HepG2 (cell line): ENCODE measurements around the gene SEPTIN2. TPM values are rescaled to one million over a fixed set of nuclear protein-coding genes. Genes with fewer than 3 reads are reported as not detected.

Experiments
- ATAC-seq: fragments of 200-7000 bp; cut with Tn5 transposase; 3 replicates; pipeline ENCODE4 v1.9.1; 2020; ENCODE audit warnings: mild to moderate bottlenecking, moderate library complexity
- BruUV-seq: library from RNA; stranded (reverse); fragments of 400-500 nt; replicated peaks from 2 replicates; lab custom pipeline; 2021; lab: Mats Ljungman, UMichigan
- CTCF ChIA-PET: fragments of 300-600 bp; formaldehyde crosslinking; extraction: SDS; loops from one replicate; lab custom pipeline; 2021; ENCODE audit warnings: low total read pairs, inconsistent platforms, low intra/inter-chr PET ratio; lab: Yijun Ruan, JAX
- POLR2A ChIA-PET: fragments of 350-600 bp; sonication (Branson Sonifier 250); formaldehyde crosslinking; loops from one replicate; lab custom pipeline; 2020; ENCODE audit warnings: antibody characterized with exemption, inconsistent platforms; lab: Yijun Ruan, JAX
- DNase-seq: peaks from one replicate; pipeline ENCODE4 v3.0.0-alpha.2; 2015; ENCODE audit warnings: low spot score
- FAIRE-seq: peaks from 3 replicates; lab custom pipeline; 2011; peaks lifted over from hg19 to GRCh38; lab: Jason Lieb, UNC
- H2AFZ ChIP-seq: one replicate; pipeline ENCODE4 v1.6.1; 2011; ENCODE audit warnings: low read length, inconsistent platforms
- H3K27ac ChIP-seq: fragments of 300-600 bp; 3 replicates; pipeline ENCODE4 v1.8.0; 2011; ENCODE audit warnings: mixed run types, mild to moderate bottlenecking, mixed read lengths, low read length, inconsistent platforms; ENCODE audit not compliant: insufficient read depth; ENCODE audit errors: extremely low read length
- H3K27me3 ChIP-seq, 2 experiments: fragments of 200-600 bp in 1 of 2; 2 replicates in 1 of 2; 3 replicates in 1 of 2; pipeline versions ENCODE4 v1.6.0 to v1.8.0; 2011; ENCODE audit warnings: low read length in 2 of 2, mild to moderate bottlenecking in 2 of 2, moderate library complexity in 2 of 2, inconsistent platforms in 1 of 2; ENCODE audit not compliant: insufficient read depth in 2 of 2, control insufficient read depth in 1 of 2
- H3K36me3 ChIP-seq, 2 experiments: fragments of 200-600 bp in 1 of 2; replicated peaks in 1 of 2; 2 replicates in 1 of 2; 3 replicates in 1 of 2; pipeline versions ENCODE4 v1.5.1 to v1.8.0; 2011; ENCODE audit warnings: low read length in 2 of 2, inconsistent platforms in 1 of 2; ENCODE audit not compliant: insufficient read depth in 2 of 2, control insufficient read depth in 1 of 2
- H3K4me1 ChIP-seq: 2 replicates; pipeline ENCODE4 v1.5.1; 2012; ENCODE audit warnings: low read length, inconsistent platforms; ENCODE audit not compliant: insufficient read depth
- H3K4me2 ChIP-seq: 2 replicates; pipeline ENCODE4 v1.6.0; 2011; ENCODE audit warnings: low read depth, low read length, inconsistent platforms
- H3K4me3 ChIP-seq, 3 experiments: fragments of 200-600 bp in 1 of 3; sonication (generic), shearing (Covaris generic) in 1 of 3; replicated peaks in 1 of 3; 2 replicates each; pipeline ENCODE4 v1.5.1; 2011 to 2016; ENCODE audit warnings: low read length in 3 of 3, inconsistent platforms in 2 of 3, low read depth in 2 of 3, mild to moderate bottlenecking in 2 of 3, control low read depth in 1 of 3, mixed read lengths in 1 of 3; ENCODE audit not compliant: insufficient read depth in 1 of 3
- H3K79me2 ChIP-seq: one replicate; pipeline ENCODE4 v1.6.1; 2011; ENCODE audit warnings: low read length, inconsistent platforms; ENCODE audit not compliant: insufficient read depth
- H3K9ac ChIP-seq: 2 replicates; pipeline ENCODE4 v1.6.0; 2011; ENCODE audit warnings: mild to moderate bottlenecking, low read depth, low read length, inconsistent platforms; ENCODE audit not compliant: insufficient read depth
- H3K9me3 ChIP-seq: 2 replicates; pipeline ENCODE4 v1.5.1; 2012; ENCODE audit warnings: mild to moderate bottlenecking, low read length
- H4K20me1 ChIP-seq: 2 replicates; pipeline ENCODE4 v1.6.0; 2011; ENCODE audit warnings: inconsistent platforms, mild to moderate bottlenecking, low read length, moderate library complexity; ENCODE audit not compliant: insufficient read depth
- AGO1 ChIP-seq: fragments of 200-400 bp; formaldehyde crosslinking; IDR thresholded peaks from 2 replicates; pipeline ENCODE4 v1.6.1; 2017; ENCODE audit warnings: mild to moderate bottlenecking, low read depth, low read length, moderate library complexity; ENCODE audit not compliant: poor library complexity, severe bottlenecking
- CSRNP2 ChIP-seq: sonication (generic); formaldehyde crosslinking; conservative IDR thresholded peaks from 2 replicates; pipeline ENCODE4 v1.8.0; 2022; ENCODE audit warnings: low read depth, missing genetic modification reagents
- ETV5 ChIP-seq: IDR thresholded peaks from 2 replicates; pipeline ENCODE4 v1.6.1; 2018; ENCODE audit warnings: missing biosample characterization, missing genetic modification reagents, inconsistent platforms, borderline replicate concordance
- HOXA7 ChIP-seq: sonication (generic); formaldehyde crosslinking; IDR thresholded peaks from 2 replicates; pipeline ENCODE4 v1.8.1; 2022; ENCODE audit warnings: mild to moderate bottlenecking, missing genetic modification reagents, moderate library complexity
- KLF15 ChIP-seq: sonication (generic); formaldehyde crosslinking; IDR thresholded peaks from 2 replicates; pipeline ENCODE4 v1.8.1; 2023; ENCODE audit warnings: borderline replicate concordance, mild to moderate bottlenecking, inconsistent platforms, missing genetic modification reagents, mixed read lengths
- MLLT10 ChIP-seq: sonication (generic); formaldehyde crosslinking; IDR thresholded peaks from 2 replicates; pipeline ENCODE4 v1.4.0; 2020; ENCODE audit warnings: missing genetic modification reagents
- PATZ1 ChIP-seq: sonication (generic); formaldehyde crosslinking; IDR thresholded peaks from 2 replicates; pipeline ENCODE4 v1.4.0; 2020; ENCODE audit warnings: missing genetic modification reagents
- THRA ChIP-seq: sonication (generic); formaldehyde crosslinking; IDR thresholded peaks from 2 replicates; pipeline ENCODE4 v1.4.0; 2020; ENCODE audit warnings: missing genetic modification reagents, borderline replicate concordance
- ZNF292 ChIP-seq: sonication (generic); formaldehyde crosslinking; IDR thresholded peaks from 2 replicates; pipeline ENCODE4 v1.8.1; 2022; ENCODE audit warnings: mild to moderate bottlenecking, low read depth, missing genetic modification reagents, borderline replicate concordance
- WGBS: methylation state at CpG from one replicate; pipeline ENCODE4 v1.1.6; 2017; ENCODE audit warnings: low lambda C conversion rate; 5-methylcytosine and 5-hydroxymethylcytosine counted together
- in situ Hi-C: cut with HindIII; loops from 2 replicates; pipeline ENCODE4 v1.10.0; 2017; ENCODE audit warnings: low pct_unique_long_range_greater_than_20kb; ENCODE audit not compliant: extremely low pct_ligation_motif_present
- intact Hi-C: fragments of 100-400 bp; cut with micrococcal nuclease; formaldehyde crosslinking; loops from one replicate; pipeline ENCODE4 v1.10.0; 2022; ENCODE audit not compliant: unreplicated experiment
- polyA plus RNA-seq, 8 experiments: library from polyadenylated mRNA; depleted of rRNA in 3 of 8; stranded (reverse) in 7 of 8; unstranded in 1 of 8; fragments of >200 nt; fragmentation: Illumina TruSeq in 4 of 8; extraction: Trizol in 4 of 8; gene quantifications; 2 replicates each; pipeline versions ENCODE4 v1.2.1 to v1.2.3, GENCODE V29; 2011 to 2016; ENCODE audit warnings: low read depth in 4 of 8, missing spikeins in 1 of 8, mixed read lengths in 1 of 8; ENCODE audit not compliant: insufficient read depth in 1 of 8
- total RNA-seq, 5 experiments: library from RNA; depleted of rRNA; stranded (reverse); fragments of >200 nt; fragmentation: Illumina TruSeq; extraction: Trizol; gene quantifications; 2 replicates each; pipeline ENCODE4 v1.2.3, GENCODE V29; 2016; ENCODE audit warnings: low read depth in 1 of 5
- TF ChIP-seq, protein P1 (sequence below): sonication (generic); formaldehyde crosslinking; IDR thresholded peaks from 2 replicates; pipeline ENCODE4 v1.5.0; 2020; ENCODE audit warnings: mild to moderate bottlenecking, missing genetic modification reagents
- TF ChIP-seq, protein P2 (sequence below): sonication (generic); formaldehyde crosslinking; IDR thresholded peaks from 2 replicates; pipeline ENCODE4 v1.4.0; 2020; ENCODE audit warnings: low read depth, mild to moderate bottlenecking, missing genetic modification reagents

Gene SEPTIN2
- total and polyA plus RNA-seq, 2 of the 13 experiments (the other 11 are each of a cell fraction or from before 2014, with no cell fraction given): 493 to 733 TPM

- TF ChIP-seq, protein P1, sequence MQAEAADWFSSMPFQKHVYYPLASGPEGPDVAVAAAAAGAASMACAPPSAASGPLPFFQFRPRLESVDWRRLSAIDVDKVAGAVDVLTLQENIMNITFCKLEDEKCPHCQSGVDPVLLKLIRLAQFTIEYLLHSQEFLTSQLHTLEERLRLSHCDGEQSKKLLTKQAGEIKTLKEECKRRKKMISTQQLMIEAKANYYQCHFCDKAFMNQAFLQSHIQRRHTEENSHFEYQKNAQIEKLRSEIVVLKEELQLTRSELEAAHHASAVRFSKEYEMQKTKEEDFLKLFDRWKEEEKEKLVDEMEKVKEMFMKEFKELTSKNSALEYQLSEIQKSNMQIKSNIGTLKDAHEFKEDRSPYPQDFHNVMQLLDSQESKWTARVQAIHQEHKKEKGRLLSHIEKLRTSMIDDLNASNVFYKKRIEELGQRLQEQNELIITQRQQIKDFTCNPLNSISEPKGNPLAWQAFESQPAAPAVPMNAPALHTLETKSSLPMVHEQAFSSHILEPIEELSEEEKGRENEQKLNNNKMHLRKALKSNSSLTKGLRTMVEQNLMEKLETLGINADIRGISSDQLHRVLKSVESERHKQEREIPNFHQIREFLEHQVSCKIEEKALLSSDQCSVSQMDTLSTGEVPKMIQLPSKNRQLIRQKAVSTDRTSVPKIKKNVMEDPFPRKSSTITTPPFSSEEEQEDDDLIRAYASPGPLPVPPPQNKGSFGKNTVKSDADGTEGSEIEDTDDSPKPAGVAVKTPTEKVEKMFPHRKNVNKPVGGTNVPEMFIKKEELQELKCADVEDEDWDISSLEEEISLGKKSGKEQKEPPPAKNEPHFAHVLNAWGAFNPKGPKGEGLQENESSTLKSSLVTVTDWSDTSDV (CRISPR knock-in tag): 0 out of 2 replicates have a peak, but pooled peaks have one; percentile 53
- TF ChIP-seq ZNF292 (CRISPR knock-in tag) (peak; percentile 67; the same call in 1 of the 2 replicates), MLLT10 (CRISPR knock-in tag) (0 out of 2 replicates have a peak, but pooled peaks have one; percentile 26), ETV5 (CRISPR knock-in tag) (peak; percentile 26; the same call in 1 of the 2 replicates)
Measured at GRCh38 chr2:241293378-241293797, 22.3 kb upstream of the SEPTIN2 start (continued).

DNA sequence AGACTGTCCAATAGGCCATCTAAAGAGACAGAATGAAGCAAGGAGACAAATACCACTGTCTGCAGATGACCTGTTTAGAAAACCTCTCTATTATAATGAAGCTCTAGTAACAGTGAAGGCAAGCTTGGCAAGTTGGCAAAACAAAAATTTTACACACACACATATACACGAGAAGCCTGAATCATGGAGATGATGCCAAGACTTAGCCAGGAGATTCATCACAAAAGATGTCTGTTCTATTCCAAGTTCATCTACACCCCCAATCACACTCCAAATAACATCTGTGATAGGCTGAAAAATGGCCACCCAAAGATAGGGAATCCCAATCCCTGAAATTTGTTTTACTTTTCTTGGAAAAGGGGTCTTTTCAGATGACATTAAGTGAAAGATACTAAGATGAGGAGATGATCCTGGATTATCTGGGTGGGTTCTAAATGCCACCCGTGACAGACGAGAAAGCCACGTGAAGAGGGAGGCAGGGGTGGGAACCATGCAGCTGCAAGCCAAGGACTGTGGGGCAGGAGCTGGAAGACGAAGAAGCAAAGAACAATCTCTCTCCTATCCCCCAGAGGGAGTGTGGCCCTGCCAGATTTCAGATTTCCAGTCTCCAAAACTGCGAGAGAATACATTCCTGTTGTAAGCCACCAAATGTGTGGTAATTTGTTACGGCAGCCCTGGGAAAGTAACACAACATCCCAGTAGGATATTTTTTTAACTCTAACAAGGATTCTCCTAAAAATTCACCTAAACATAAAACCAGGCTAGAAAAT lies 20.2 kb upstream of the SEPTIN2 start:
- Histone ChIP-seq H3K27me3 (no peaks in the 10 kb centered on the region), H3K4me1 (peaks cover 51% of the 10 kb centered on the region), H4K20me1 (peaks cover 64% of the 10 kb centered on the region), H3K9me3 (no peaks in the 10 kb centered on the region), H3K79me2 (peaks cover 96% of the 10 kb centered on the region), H3K4me3 (no peak overlapping the region), H3K27ac (no peak overlapping the region), H3K36me3 (peaks cover 0 to 15% of the 10 kb centered on the region in 2 experiments; a peak in 3 of 5 replicates), H3K4me2 (no peak overlapping the region), H2AFZ (no peak overlapping the region), H3K9ac (no peak overlapping the region)
- in situ Hi-C loops: no loop called here
- CTCF ChIA-PET: no interaction called here
- intact Hi-C loops: no loop called here
- POLR2A ChIA-PET: no interaction called here
- TSS peak; percentile 20 for BruUV-seq
- FAIRE-seq (no peak), ATAC-seq (no peak), DNase-seq (no peak)
- WGBS: 93% methylated on average over 7 of the region's 7 CpGs
- no peak for TF ChIP-seq THRA
- TF ChIP-seq KLF15 (CRISPR knock-in tag): no peak
- no peak for TF ChIP-seq CSRNP2 (CRISPR knock-in tag)
- TF ChIP-seq AGO1: no peak
- TF ChIP-seq, protein P2, sequence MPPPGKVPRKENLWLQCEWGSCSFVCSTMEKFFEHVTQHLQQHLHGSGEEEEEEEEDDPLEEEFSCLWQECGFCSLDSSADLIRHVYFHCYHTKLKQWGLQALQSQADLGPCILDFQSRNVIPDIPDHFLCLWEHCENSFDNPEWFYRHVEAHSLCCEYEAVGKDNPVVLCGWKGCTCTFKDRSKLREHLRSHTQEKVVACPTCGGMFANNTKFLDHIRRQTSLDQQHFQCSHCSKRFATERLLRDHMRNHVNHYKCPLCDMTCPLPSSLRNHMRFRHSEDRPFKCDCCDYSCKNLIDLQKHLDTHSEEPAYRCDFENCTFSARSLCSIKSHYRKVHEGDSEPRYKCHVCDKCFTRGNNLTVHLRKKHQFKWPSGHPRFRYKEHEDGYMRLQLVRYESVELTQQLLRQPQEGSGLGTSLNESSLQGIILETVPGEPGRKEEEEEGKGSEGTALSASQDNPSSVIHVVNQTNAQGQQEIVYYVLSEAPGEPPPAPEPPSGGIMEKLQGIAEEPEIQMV: no peak
- no peak for TF ChIP-seq PATZ1
- TF ChIP-seq HOXA7 (CRISPR knock-in tag): no peak
